WTC11 (cell line): ENCODE measurements around the gene ACMSD.

Experiments
- CTCF ChIP-seq: fragments of 200-600 bp; IDR thresholded peaks from 2 replicates; pipeline ENCODE4 v1.8.0; 2022; ENCODE audit warnings: antibody characterized with exemption
- MAX ChIP-seq: sonication (generic); formaldehyde crosslinking; IDR thresholded peaks from 2 replicates; pipeline ENCODE4 v1.8.0; 2022; ENCODE audit warnings: mild to moderate bottlenecking, missing genetic modification reagents
- TEAD1 ChIP-seq: sonication (generic); formaldehyde crosslinking; IDR thresholded peaks from 2 replicates; pipeline ENCODE4 v1.8.0; 2022; ENCODE audit warnings: mild to moderate bottlenecking, missing genetic modification reagents
- ZBTB21 ChIP-seq: sonication (generic); formaldehyde crosslinking; IDR thresholded peaks from 2 replicates; pipeline ENCODE4 v1.8.1; 2023; ENCODE audit warnings: mild to moderate bottlenecking, missing genetic modification reagents, borderline replicate concordance

DNA sequence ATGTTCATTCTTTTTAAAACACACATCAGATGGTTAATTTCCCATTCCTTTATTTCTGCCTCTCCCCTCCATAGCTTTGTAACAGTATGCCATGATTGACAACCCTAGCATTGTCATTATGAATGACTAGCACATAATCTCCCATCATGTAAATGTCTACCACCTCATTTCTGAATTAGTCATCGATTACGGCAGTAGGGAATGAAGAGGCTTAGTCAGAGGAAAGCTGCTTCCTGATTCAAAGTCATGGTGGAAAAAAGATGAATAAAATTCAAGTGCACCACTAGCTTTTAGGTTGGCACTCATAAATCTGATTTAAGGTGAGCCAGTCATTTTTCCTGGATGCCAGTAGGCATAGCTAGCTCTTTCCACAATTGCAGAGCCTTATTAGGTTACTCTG is 19.1 kb upstream of the ACMSD start:
- TF ChIP-seq CTCF: no peak
- no peak for TF ChIP-seq MAX (CRISPR knock-in tag)
- TF ChIP-seq TEAD1 (CRISPR knock-in tag): no peak
- no peak for TF ChIP-seq ZBTB21
